ENCODE data around the gene RANBP3L. TPM values are rescaled to one million over a fixed set of nuclear protein-coding genes. Genes with fewer than 3 reads are reported as not detected.

Gene RANBP3L
- total RNA-seq, 2 experiments from 2014 or later: 0.07 to 0.16 TPM

GRCh38 chr5:36227046-36227445 lies 74.7 kb downstream of the RANBP3L start:
- DNase-seq: no peak
- ChIA-PET POLR2A (no interaction called here), CTCF (interaction anchor here (0.9 to 1.9 kb wide), 5 partner anchors 9 to 24 kb away, joined by 4 to 5 read pairs (median 4); partner anchors contain the start of gene NADK2)
- Mint-ChIP-seq H3K27me3 (no peaks in the 10 kb centered on the region), H3K27ac (no peak overlapping the region), H3K4me1 (peaks cover 1% of the 10 kb centered on the region), H3K9me3 (ENCODE audit: low read depth) (no peaks in the 10 kb centered on the region), H3K4me3 (no peak overlapping the region), H3K36me3 (ENCODE audit: low read depth) (peaks cover 13% of the 10 kb centered on the region)
- no peak for ATAC-seq
- intact Hi-C loops (cut with DNase I, micrococcal nuclease): no loop called here

DNA sequence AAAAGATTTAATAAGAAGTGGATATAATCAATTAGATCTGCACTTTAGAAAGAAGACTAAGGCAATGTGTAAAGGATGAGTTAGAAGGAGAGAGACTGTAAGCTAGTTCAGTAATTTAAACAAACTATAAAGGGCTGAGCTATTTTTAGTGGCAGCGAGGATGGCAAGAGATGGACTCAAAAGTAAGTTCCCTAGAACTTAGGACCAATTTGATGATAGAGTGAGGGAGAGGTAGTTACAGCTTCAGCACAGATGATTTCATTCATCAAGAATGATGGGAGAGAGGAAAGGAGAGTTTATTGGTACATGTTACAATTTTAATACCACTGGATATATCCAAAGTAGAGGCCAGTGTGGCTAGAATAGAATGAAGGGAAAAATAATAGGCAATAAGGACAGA lies 79.1 kb downstream of the RANBP3L start:
- DNase-seq: no peak
- Mint-ChIP-seq H3K4me1 (no peaks in the 10 kb centered on the region), H3K27me3 (no peaks in the 10 kb centered on the region), H3K4me3 (no peak overlapping the region), H3K27ac (no peak overlapping the region), H3K36me3 (ENCODE audit: low read depth) (peaks cover 20% of the 10 kb centered on the region), H3K9me3 (ENCODE audit: low read depth) (no peaks in the 10 kb centered on the region)
- ChIA-PET CTCF (interaction anchor here (0.8 kb wide), 1 partner anchor 19 kb away, joined by 4 read pairs; the partner anchor contains the start of gene NADK2), POLR2A (no interaction called here)
- intact Hi-C loops (cut with DNase I, micrococcal nuclease): no loop called here
- ATAC-seq: no peak

GRCh38 chr5:36217988-36218387 lies 83.7 kb downstream of the RANBP3L start:
- intact Hi-C loops (cut with DNase I, micrococcal nuclease): no loop called here
- Mint-ChIP-seq H3K27me3 (no peaks in the 10 kb centered on the region), H3K9me3 (ENCODE audit: low read depth) (no peaks in the 10 kb centered on the region), H3K27ac (no peak overlapping the region), H3K4me1 (no peaks in the 10 kb centered on the region), H3K36me3 (ENCODE audit: low read depth) (peaks cover 24% of the 10 kb centered on the region), H3K4me3 (no peak overlapping the region)
- DNase-seq (no peak), ATAC-seq (no peak)
- ChIA-PET POLR2A (no interaction called here), CTCF (interaction anchor here (0.5 to 2.0 kb wide), 10 partner anchors 9 to 1067 kb away, joined by 3 to 10 read pairs (median 4); partner anchors contain the start of gene NADK2)

- no peak overlapping the region for H3K4me3 Mint-ChIP-seq
- no peak for DNase-seq
- intact Hi-C loops (cut with DNase I, micrococcal nuclease): no loop called here
- no peak overlapping the region for H3K27ac Mint-ChIP-seq
- ATAC-seq: no peak
- no peaks in the 10 kb centered on the region for H3K4me1 Mint-ChIP-seq
- no peaks in the 10 kb centered on the region for H3K27me3 Mint-ChIP-seq
- H3K9me3 Mint-ChIP-seq (ENCODE audit: low read depth): no peaks in the 10 kb centered on the region
- POLR2A ChIA-PET: no interaction called here
- H3K36me3 Mint-ChIP-seq (ENCODE audit: low read depth): peaks cover 28% of the 10 kb centered on the region
- CTCF ChIA-PET: interaction anchor here (0.5 to 2.0 kb wide), 9 partner anchors 9 to 507 kb away, joined by 3 to 10 read pairs (median 4); partner anchors contain the start of gene NADK2
Measured at GRCh38 chr5:36217567-36217966, 84.1 kb downstream of the RANBP3L start.

DNA sequence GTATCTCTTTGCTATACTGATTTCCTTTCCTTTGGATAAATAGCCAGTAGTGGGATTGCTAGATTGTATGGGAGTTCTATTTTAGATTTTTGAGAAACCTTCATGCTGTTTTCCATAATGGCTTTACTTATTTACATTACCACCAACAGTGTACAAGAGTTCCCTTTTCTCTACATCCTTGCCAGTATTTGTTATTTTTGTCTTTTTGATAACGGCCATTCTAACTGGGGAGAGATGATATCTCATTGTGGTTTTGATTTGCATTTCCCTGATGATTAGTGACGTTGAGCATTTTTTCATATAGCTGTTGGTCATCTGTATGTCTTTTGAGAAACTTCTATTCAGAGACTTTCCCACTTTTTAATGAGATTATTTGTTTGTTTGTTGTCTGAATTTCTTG lies 85.8 kb downstream of the RANBP3L start:
- no peak overlapping the region for H3K4me3 Mint-ChIP-seq
- intact Hi-C loops (cut with DNase I, micrococcal nuclease): no loop called here
- ATAC-seq (no peak), DNase-seq (no peak)
- peaks cover 30% of the 10 kb centered on the region for H3K36me3 Mint-ChIP-seq (ENCODE audit: low read depth)
- H3K27me3 Mint-ChIP-seq: no peaks in the 10 kb centered on the region
- CTCF ChIA-PET: no interaction called here
- POLR2A ChIA-PET: no interaction called here
- H3K27ac Mint-ChIP-seq: no peak overlapping the region
- H3K9me3 Mint-ChIP-seq (ENCODE audit: low read depth): no peaks in the 10 kb centered on the region
- H3K4me1 Mint-ChIP-seq: no peaks in the 10 kb centered on the region

- intact Hi-C loops (cut with DNase I, micrococcal nuclease): no loop called here
- Mint-ChIP-seq H3K27me3 (no peaks in the 10 kb centered on the region), H3K27ac (no peak overlapping the region), H3K9me3 (ENCODE audit: low read depth) (no peaks in the 10 kb centered on the region), H3K4me3 (no peak overlapping the region), H3K36me3 (ENCODE audit: low read depth) (peaks cover 30% of the 10 kb centered on the region), H3K4me1 (no peaks in the 10 kb centered on the region)
- ChIA-PET CTCF (interaction anchor here (1.3 kb wide), 1 partner anchor 9 kb away, joined by 3 read pairs; no protein-coding TSS in a partner anchor), POLR2A (no interaction called here)
- DNase-seq: no peak
- no peak for ATAC-seq
Measured at GRCh38 chr5:36214436-36214835, 87.3 kb downstream of the RANBP3L start.

DNA sequence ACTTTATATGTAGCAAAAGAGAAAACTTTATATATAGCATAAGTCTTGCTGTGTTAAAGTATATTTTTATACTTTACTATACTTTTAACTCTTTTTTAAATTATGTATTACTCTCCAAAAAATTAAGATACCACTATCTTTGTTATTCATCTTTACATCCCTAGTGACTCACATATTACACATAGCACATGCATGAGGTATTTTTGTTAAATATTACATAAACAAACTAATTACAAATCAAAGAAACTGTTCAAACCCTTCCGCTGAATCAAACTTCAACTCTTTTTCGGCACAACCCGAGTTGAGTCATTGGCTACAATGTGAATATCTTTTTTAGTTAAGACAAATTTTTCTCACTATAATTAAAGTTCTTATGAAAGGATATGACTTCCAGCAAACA lies 92.0 kb downstream of the RANBP3L start:
- DNase-seq (no peak), ATAC-seq (no peak)
- Mint-ChIP-seq H3K4me1 (no peaks in the 10 kb centered on the region), H3K36me3 (ENCODE audit: low read depth) (peaks cover 26% of the 10 kb centered on the region), H3K9me3 (ENCODE audit: low read depth) (no peaks in the 10 kb centered on the region), H3K27me3 (no peaks in the 10 kb centered on the region), H3K27ac (no peak overlapping the region), H3K4me3 (no peak overlapping the region)
- intact Hi-C loops (cut with DNase I, micrococcal nuclease): no loop called here
- POLR2A ChIA-PET: no interaction called here
- CTCF ChIA-PET: no interaction called here

GRCh38 chr5:36208786-36209185 lies 92.9 kb downstream of the RANBP3L start:
- Mint-ChIP-seq H3K27me3 (no peaks in the 10 kb centered on the region), H3K4me1 (no peaks in the 10 kb centered on the region), H3K36me3 (ENCODE audit: low read depth) (peaks cover 25% of the 10 kb centered on the region), H3K27ac (no peak overlapping the region), H3K9me3 (ENCODE audit: low read depth) (no peaks in the 10 kb centered on the region), H3K4me3 (no peak overlapping the region)
- ChIA-PET POLR2A (no interaction called here), CTCF (no interaction called here)
- DNase-seq (no peak), ATAC-seq (no peak)
- intact Hi-C loops (cut with DNase I, micrococcal nuclease): no loop called here

DNA sequence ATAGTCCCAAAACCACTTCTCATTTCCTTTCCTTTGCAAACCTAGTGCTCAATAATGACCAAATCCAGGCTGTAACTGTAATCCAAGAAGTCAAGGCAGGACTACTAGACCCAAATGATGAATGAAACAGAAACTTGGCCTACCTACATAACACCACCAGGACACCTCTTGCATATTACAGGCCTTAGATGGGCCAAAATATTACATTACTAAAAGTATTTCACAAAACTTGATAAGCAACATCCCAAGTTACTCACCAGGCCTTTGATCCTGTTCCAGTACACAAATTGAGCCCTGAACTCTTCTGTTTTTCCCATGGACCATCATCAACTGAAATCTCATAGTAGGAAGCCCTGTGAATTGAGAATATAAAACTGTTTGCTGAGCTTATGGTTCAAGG lies 94.8 kb downstream of the RANBP3L start:
- ATAC-seq (no peak), DNase-seq (no peak)
- ChIA-PET POLR2A (interaction anchor here (0.6 kb wide), 1 partner anchor 21 kb away, joined by 3 read pairs; no protein-coding TSS in a partner anchor), CTCF (interaction anchor here (1.2 to 1.6 kb wide), 2 partner anchors 9 to 13 kb away, joined by 3 read pairs; no protein-coding TSS in a partner anchor)
- Mint-ChIP-seq H3K4me3 (no peak overlapping the region), H3K27ac (no peak overlapping the region), H3K9me3 (ENCODE audit: low read depth) (no peaks in the 10 kb centered on the region), H3K4me1 (peaks cover 3% of the 10 kb centered on the region), H3K36me3 (ENCODE audit: low read depth) (peaks cover 19% of the 10 kb centered on the region), H3K27me3 (no peaks in the 10 kb centered on the region)
- intact Hi-C loops (cut with DNase I, micrococcal nuclease): no loop called here

DNA sequence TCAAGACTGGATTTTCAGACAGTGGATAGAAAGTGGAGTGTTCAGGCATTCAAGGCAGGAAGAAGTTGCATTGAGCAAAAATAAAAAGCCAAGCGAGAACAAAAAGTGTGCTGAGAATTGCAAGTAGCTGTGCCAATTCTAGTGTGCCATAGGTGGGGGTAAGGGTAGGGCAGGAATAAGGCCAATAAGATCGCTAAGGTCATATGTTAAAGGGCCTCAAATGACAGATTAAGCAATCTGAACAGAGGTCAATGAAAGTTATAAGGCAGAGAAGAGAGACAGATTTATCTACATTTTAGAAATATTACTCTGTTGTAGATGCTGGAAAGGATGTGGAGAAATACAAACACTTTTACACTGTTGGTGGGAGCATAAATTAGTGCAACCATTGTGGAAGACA lies 96.4 kb downstream of the RANBP3L start:
- Mint-ChIP-seq H3K27me3 (no peaks in the 10 kb centered on the region), H3K4me1 (peaks cover 3% of the 10 kb centered on the region), H3K36me3 (ENCODE audit: low read depth) (peaks cover 14% of the 10 kb centered on the region), H3K9me3 (ENCODE audit: low read depth) (no peaks in the 10 kb centered on the region), H3K4me3 (no peak overlapping the region), H3K27ac (no peak overlapping the region)
- ChIA-PET CTCF (interaction anchor here (1.2 kb wide), 1 partner anchor 9 kb away, joined by 3 read pairs; no protein-coding TSS in a partner anchor), POLR2A (no interaction called here)
- DNase-seq: no peak
- intact Hi-C loops (cut with DNase I, micrococcal nuclease): no loop called here
- no peak for ATAC-seq

GRCh38 chr5:36202521-36202961 lies 99.2 kb downstream of the RANBP3L start:
- Mint-ChIP-seq H3K27ac (peak overlapping the region; percentile 37), H3K9me3 (ENCODE audit: low read depth) (no peaks in the 10 kb centered on the region), H3K4me3 (no peak overlapping the region), H3K4me1 (peaks cover 3% of the 10 kb centered on the region), H3K27me3 (no peaks in the 10 kb centered on the region), H3K36me3 (ENCODE audit: low read depth) (peaks cover 16% of the 10 kb centered on the region)
- ChIA-PET CTCF (interaction anchor here (0.7 to 1.2 kb wide), 3 partner anchors 11 to 1267 kb away, joined by 3 to 5 read pairs (median 4); no protein-coding TSS in a partner anchor), POLR2A (no interaction called here)
- DNase-seq (no peak), ATAC-seq (no peak)
- intact Hi-C loops (cut with DNase I, micrococcal nuclease): no loop called here

DNA sequence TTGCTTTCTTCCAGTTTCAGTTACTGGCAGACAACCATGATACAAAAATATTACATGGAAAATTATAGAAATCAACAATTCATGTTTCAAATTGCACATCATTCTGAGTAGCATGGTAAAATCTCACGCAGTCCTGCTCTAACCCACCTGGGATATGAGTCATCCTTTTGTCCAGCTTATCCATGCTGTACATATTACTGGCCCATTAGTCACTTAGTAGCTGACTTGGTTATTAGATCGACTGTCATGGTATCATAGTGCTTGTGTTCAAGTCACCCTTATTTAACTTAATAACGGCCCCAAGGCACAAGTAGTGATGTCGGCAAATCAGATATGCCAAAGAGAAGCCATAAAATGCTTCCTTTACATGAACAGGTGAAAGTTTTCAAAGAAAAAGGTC lies 101.2 kb downstream of the RANBP3L start:
- H3K27me3 Mint-ChIP-seq: no peaks in the 10 kb centered on the region
- ATAC-seq (no peak), DNase-seq (no peak)
- H3K4me3 Mint-ChIP-seq: no peak overlapping the region
- H3K4me1 Mint-ChIP-seq: peaks cover 3% of the 10 kb centered on the region
- POLR2A ChIA-PET: no interaction called here
- H3K27ac Mint-ChIP-seq: no peak overlapping the region
- no peaks in the 10 kb centered on the region for H3K9me3 Mint-ChIP-seq (ENCODE audit: low read depth)
- CTCF ChIA-PET: no interaction called here
- intact Hi-C loops (cut with DNase I, micrococcal nuclease): no loop called here
- H3K36me3 Mint-ChIP-seq (ENCODE audit: low read depth): peaks cover 17% of the 10 kb centered on the region

All from activated CD4-positive, alpha-beta T cell treated with anti-CD3 and anti-CD28 coated beads for 36 hours (primary cell).